GM12874 (cell line): ENCODE data around the gene MYO18B.

Source experiments
- TF ChIP-seq, protein P1 (sequence below): IDR thresholded peaks from 2 replicates; pipeline ENCODE4 v1.5.1; 2011; ENCODE audit warnings: low read depth, mild to moderate bottlenecking, control low read depth, low read length, moderate library complexity; ENCODE audit not compliant: insufficient read depth

MYO18B gene

DNA sequence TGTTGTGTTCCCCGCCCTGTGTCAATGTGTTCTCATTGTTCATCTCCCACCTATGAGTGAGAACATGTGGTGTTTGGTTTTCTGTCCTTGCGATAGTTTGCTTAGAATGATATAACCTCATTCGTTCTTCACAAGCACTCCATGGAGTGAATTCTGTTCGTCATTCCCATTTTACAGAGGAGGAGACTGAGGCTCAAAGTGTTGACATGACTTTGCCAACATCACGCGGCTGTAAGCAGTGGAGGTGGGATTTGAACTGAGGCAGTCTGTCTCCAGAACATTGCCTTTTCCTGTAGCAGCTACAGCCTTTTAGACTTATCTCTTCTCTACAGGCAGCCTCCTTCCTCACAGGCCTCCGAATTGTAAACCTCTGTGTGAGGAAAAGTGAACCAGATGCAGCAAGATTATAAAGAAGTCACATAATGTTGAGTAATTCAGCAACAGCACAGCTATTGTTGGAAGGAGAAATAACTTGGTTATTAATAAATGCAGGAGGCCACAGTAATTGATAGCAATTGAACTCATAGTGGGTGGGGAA is 74.6 kb downstream of the MYO18B start:
- TF ChIP-seq, protein P1, sequence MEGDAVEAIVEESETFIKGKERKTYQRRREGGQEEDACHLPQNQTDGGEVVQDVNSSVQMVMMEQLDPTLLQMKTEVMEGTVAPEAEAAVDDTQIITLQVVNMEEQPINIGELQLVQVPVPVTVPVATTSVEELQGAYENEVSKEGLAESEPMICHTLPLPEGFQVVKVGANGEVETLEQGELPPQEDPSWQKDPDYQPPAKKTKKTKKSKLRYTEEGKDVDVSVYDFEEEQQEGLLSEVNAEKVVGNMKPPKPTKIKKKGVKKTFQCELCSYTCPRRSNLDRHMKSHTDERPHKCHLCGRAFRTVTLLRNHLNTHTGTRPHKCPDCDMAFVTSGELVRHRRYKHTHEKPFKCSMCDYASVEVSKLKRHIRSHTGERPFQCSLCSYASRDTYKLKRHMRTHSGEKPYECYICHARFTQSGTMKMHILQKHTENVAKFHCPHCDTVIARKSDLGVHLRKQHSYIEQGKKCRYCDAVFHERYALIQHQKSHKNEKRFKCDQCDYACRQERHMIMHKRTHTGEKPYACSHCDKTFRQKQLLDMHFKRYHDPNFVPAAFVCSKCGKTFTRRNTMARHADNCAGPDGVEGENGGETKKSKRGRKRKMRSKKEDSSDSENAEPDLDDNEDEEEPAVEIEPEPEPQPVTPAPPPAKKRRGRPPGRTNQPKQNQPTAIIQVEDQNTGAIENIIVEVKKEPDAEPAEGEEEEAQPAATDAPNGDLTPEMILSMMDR = no peak

DNA sequence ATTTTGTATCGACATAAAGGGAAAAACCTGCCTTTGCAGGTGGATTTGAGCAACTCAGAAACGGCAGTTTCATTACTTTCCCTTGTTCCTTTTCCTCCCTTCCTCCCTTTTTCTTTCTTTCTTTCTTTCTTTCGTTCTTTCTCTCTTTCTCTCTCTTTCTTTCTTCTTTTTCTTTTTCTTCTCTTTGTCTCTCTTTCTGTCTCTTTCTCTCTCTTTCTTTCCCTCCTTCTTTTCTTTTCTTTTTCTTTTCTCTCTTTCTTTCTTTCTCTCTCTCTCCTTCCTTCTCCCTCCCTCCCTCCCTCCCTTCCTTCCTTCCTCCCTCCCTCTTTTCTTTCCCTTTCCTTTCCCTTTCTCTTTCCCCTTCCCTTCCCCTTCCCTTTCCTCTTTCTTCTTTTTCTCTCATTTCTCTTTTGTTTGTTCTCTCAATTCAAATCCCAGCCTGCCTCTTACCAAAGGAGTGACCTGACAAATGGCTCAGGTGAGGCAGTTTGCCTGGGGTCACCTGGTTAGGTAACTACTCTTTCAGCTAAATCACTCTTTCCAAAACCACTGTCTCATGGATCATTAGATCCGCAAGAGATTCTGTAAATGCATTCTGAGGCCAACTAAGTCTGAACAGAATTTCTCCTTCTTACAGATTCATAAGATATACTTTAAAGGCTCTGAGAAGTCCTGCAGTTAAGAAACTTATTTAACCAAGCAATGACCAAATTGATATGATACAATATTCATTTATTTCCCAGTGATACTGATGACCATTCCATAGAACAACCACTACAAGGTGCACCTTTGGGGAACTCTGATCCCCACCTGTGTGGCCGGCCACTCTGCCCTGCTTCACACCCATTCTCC is 75.3 kb downstream of the MYO18B start:
- TF ChIP-seq, protein P1 = no peak

DNA sequence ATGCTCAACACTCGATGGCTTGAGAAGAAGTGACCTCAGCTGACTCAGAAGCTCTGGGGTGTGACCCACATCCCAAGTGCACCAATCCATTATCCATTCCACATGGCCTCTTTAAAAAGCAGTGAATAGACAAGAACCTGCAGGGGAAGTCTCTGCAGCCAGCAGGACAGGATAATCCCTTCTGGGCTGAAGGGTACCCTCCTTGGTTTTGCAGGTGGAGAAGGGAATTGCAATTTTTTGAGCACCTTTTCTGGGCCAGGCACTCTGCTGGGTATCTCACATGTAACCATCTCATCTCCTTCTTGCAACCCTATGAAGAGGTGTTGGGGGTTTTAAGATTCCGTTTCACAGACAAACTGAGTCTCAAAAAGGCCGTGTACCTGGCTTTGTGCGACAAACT is 76.6 kb downstream of the MYO18B start:
- TF ChIP-seq, protein P1 = no peak

DNA sequence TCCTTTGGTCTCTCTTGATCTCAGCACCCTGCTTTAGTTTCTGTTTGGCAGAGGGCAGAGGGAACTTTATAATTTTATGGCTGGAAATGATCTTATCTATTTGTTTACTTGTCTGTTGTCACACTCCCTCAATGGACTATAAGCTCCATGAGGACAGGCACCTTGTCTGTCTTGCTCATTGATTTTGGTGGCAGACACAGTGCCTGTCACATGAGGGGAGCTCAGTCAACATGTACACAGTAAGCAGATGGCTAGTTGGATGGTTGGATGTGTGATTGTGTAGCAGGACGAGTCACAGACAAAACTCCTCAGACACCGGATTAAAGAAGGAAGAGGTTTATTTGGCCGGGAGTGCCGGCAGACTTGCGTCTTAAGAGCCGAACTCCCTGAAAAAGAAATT is 80.4 kb downstream of the MYO18B start:
- TF ChIP-seq, protein P1 = no peak

DNA sequence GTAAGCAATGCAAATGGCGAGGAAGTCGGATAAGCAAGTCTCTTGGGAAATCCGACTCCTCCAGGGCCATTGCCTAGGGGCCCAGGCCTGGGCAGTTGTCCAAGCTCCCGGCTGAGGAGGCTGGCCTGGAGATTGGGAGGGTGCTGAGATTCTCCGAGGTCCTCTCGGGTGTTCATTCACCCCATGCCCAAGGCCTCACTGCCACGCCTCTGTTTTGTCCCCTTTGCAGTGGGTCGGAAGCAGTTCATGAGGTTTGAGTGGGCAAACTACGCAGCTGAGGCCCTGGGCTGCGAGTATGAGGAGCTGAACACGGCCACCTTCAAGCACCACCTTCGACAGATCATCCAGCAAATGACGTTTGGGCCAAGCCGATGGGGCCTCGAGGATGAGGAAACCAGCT is 81.3 kb downstream of the MYO18B start:
- TF ChIP-seq, protein P1 = no peak

DNA sequence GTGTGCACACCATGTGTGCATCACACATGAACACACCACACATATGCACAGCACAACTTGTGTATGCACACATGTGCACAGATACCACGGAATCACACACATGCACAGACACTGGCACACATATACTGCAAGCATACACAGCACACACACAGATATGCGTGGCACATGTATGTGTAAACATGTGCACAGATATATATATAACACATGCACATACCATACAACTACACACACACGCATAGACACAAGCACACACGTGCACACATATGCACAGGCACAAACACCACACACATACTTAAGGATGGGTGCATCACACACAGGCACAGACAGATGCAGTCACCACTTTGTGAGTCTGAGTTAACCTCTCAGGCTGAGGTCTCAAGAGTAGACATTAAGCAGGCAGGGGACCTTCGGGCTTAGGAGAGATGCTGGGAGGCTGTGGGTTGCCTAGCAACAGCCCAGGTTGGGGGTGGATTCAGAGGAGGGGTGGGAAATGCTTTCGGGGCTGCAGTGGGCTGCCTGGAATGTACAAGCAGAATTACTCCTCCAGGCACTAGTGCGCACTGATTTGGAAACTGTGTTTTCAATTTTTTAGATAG is 82.9 kb downstream of the MYO18B start:
- TF ChIP-seq, protein P1 = no peak

DNA sequence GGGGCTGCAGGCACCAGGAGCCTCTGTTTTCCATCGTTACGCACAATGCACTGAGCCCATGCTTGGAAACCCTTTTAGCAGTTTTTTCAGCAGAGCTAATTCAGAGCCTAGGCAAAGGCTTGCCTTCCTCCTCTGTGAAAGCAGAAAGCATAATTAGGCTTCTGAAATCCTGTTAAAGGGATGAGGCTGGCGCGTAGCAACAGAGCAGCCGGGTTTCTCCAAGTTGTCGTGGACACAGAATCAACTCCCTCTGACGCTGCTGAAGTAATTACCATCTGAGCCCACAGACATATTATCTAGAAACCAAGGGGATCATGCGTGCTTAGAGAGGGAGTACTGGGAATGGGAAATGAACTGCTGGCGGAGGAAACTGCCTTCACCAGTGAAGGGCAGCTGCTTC is 85.4 kb downstream of the MYO18B start:
- TF ChIP-seq, protein P1 = no peak
